K562 (cell line): ENCODE data around the gene MERTK. TPM values are rescaled to one million over a fixed set of nuclear protein-coding genes. Genes with fewer than 3 reads are reported as not detected.

ENCODE experiments used
- CBFA2T2 ChIP-seq: fragments of 450-650 bp; conservative IDR thresholded peaks from 2 replicates; pipeline ENCODE4 v1.6.1; 2017; ENCODE audit warnings: mild to moderate bottlenecking
- EP300 ChIP-seq: IDR thresholded peaks from 2 replicates; pipeline ENCODE4 v1.6.1; 2012; ENCODE audit warnings: low read length, improper control_type of control experiment
- FIP1L1 ChIP-seq: fragments of 200-400 bp; formaldehyde crosslinking; IDR thresholded peaks from 2 replicates; pipeline ENCODE4 v1.6.1; 2018; ENCODE audit warnings: mild to moderate bottlenecking, low read depth, low read length; ENCODE audit not compliant: poor library complexity, severe bottlenecking
- HNRNPH1 ChIP-seq: fragments of 200-400 bp; formaldehyde crosslinking; optimal IDR thresholded peaks from 2 replicates; pipeline ENCODE3; 2017; ENCODE audit warnings: low read depth, mild to moderate bottlenecking, low read length, moderate library complexity
- NCOR1 ChIP-seq: fragments of 450-650 bp; IDR thresholded peaks from 2 replicates; pipeline ENCODE4 v1.6.1; 2016; ENCODE audit warnings: mild to moderate bottlenecking, moderate library complexity
- ZNF224 ChIP-seq: sonication (generic); formaldehyde crosslinking; IDR thresholded peaks from 2 replicates; pipeline ENCODE4 v1.8.0; 2022; ENCODE audit warnings: mild to moderate bottlenecking, missing genetic modification reagents
- ZSCAN32 ChIP-seq: fragments of 450-650 bp; formaldehyde crosslinking; IDR thresholded peaks from 2 replicates; pipeline ENCODE4 v1.4.0; 2020; ENCODE audit warnings: mild to moderate bottlenecking, moderate library complexity
- polyA plus RNA-seq, 8 experiments: library from polyadenylated mRNA; depleted of rRNA in 4 of 8; stranded (reverse) in 5 of 8; unstranded in 3 of 8; fragments of >200 nt; fragmentation: Nextera tagmentation in 2 of 8; fragmentation: Illumina TruSeq in 1 of 8; extraction: Ambion mirVana in 2 of 8; extraction: Trizol in 1 of 8; gene quantifications; 2 replicates each; pipeline versions ENCODE4 v1.2.1 to v1.2.3, GENCODE V29; 2011 to 2014; ENCODE audit warnings: inconsistent platforms in 1 of 8, missing spikeins in 1 of 8
- total RNA-seq, 7 experiments: library from RNA; depleted of rRNA in 6 of 7; stranded (reverse); fragments of >200 nt in 6 of 7; fragmentation: Illumina TruSeq in 2 of 7; extraction: Trizol in 2 of 7; gene quantifications; 2 replicates each; pipeline versions ENCODE4 v1.2.1 to v1.2.3, GENCODE V29; 2011 to 2021; ENCODE audit warnings: low replicate concordance in 1 of 7
- TF ChIP-seq, protein P1 (sequence below): IDR thresholded peaks from 2 replicates; pipeline ENCODE4 v1.6.1; 2012; ENCODE audit warnings: low read depth, low read length, improper control_type of control experiment, borderline replicate concordance
- TF ChIP-seq, protein P2 (sequence below): fragments of 250-450 bp; sonication (Bioruptor Pico); IDR thresholded peaks from 2 replicates; pipeline ENCODE4 v1.4.0; 2020; ENCODE audit warnings: borderline replicate concordance

Gene MERTK
- total and polyA plus RNA-seq, 9 of the 15 experiments (the other 6 are each of a cell fraction or from before 2014, with no cell fraction given), result 0.23 to 1.6 (median 0.74) TPM

DNA sequence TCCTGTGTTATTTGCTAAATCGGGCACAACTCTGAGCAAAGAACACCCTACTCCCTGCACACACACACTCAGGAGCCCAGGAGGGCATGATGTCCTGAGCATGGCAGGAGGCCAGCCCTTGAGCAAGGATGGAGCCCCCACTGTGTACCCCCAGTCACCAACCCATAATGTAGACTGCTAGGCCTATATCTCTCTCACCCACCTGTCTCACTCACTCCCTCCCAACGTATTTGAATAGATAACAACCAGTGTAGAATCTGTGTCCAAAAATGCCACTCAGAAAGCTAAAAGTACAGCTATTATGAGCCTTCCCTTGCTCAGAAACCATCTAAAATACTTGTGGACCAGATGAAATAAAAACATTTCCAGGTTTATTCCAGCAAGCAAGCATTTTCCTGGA, 29.3 kb downstream of the MERTK start (continued):
- peak; percentile 82; the same call in 1 of the 2 replicates for TF ChIP-seq ZSCAN32 (CRISPR knock-in tag)
- TF ChIP-seq HNRNPH1, result no peak
- TF ChIP-seq EP300, result peak; percentile 50; the same call in 1 of the 2 replicates
- peak; percentile 66 for TF ChIP-seq NCOR1
- no peak for TF ChIP-seq FIP1L1
- no peak for TF ChIP-seq ZNF224 (CRISPR knock-in tag)
- peak; percentile 73 for TF ChIP-seq CBFA2T2
- TF ChIP-seq, protein P1, sequence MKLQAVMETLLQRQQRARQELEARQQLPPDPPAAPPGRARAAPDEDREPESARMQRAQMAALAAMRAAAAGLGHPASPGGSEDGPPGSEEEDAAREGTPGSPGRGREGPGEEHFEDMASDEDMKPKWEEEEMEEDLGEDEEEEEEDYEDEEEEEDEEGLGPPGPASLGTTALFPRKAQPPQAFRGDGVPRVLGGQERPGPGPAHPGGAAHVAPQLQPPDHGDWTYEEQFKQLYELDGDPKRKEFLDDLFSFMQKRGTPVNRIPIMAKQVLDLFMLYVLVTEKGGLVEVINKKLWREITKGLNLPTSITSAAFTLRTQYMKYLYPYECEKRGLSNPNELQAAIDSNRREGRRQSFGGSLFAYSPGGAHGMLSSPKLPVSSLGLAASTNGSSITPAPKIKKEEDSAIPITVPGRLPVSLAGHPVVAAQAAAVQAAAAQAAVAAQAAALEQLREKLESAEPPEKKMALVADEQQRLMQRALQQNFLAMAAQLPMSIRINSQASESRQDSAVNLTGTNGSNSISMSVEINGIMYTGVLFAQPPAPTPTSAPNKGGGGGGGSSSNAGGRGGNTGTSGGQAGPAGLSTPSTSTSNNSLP, result no peak
- TF ChIP-seq, protein P2, sequence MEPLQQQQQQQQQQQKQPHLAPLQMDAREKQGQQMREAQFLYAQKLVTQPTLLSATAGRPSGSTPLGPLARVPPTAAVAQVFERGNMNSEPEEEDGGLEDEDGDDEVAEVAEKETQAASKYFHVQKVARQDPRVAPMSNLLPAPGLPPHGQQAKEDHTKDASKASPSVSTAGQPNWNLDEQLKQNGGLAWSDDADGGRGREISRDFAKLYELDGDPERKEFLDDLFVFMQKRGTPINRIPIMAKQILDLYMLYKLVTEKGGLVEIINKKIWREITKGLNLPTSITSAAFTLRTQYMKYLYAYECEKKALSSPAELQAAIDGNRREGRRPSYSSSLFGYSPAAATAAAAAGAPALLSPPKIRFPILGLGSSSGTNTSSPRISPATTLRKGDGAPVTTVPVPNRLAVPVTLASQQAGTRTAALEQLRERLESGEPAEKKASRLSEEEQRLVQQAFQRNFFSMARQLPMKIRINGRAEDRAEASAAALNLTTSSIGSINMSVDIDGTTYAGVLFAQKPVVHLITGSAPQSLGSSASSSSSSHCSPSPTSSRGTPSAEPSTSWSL (CRISPR knock-in tag), result no peak
